Smooth muscle cell (in vitro differentiated cells): Measurements from ENCODE around the gene MVB12B. TPM values are rescaled to one million over a fixed set of nuclear protein-coding genes. Genes with fewer than 3 reads are reported as not detected.

Experiments used
- DNase-seq: peaks from one replicate; lab custom pipeline; 2025; ENCODE audit not compliant: unreplicated experiment; lab: John Stamatoyannopoulos, UW
- H2AFZ ChIP-seq: fragments of 200-600 bp; sonication (generic); 2 replicates; pipeline ENCODE4 v1.6.0; 2016; ENCODE audit warnings: antibody characterized with exemption, low read depth, mild to moderate bottlenecking
- H3F3A ChIP-seq: fragments of 200-600 bp; sonication (generic); 2 replicates; pipeline ENCODE4 v1.6.0; 2017; ENCODE audit warnings: antibody characterized with exemption, low read depth
- H3K27ac ChIP-seq: fragments of 200-600 bp; sonication (generic); 2 replicates; pipeline ENCODE4 v1.5.1; 2016; ENCODE audit warnings: low read depth, mild to moderate bottlenecking
- H3K27me3 ChIP-seq: fragments of 200-600 bp; sonication (generic); 2 replicates; pipeline ENCODE4 v1.6.1; 2016; ENCODE audit warnings: low read depth, mild to moderate bottlenecking
- H3K36me3 ChIP-seq: fragments of 200-600 bp; sonication (generic); 2 replicates; pipeline ENCODE4 v1.5.1; 2016; ENCODE audit warnings: low read depth
- H3K4me1 ChIP-seq: fragments of 200-600 bp; sonication (generic); 2 replicates; pipeline ENCODE4 v1.5.1; 2016; ENCODE audit warnings: low read depth
- H3K4me2 ChIP-seq: fragments of 200-600 bp; sonication (generic); 2 replicates; pipeline ENCODE4 v1.6.0; 2016; ENCODE audit warnings: mild to moderate bottlenecking
- H3K4me3 ChIP-seq: fragments of 200-600 bp; sonication (generic); 2 replicates; pipeline ENCODE4 v1.5.1; 2016; ENCODE audit warnings: mild to moderate bottlenecking
- H3K79me2 ChIP-seq: fragments of 200-600 bp; sonication (generic); 2 replicates; pipeline ENCODE4 v1.6.0; 2016; ENCODE audit warnings: low read depth, mild to moderate bottlenecking
- H3K9ac ChIP-seq: fragments of 200-600 bp; sonication (generic); 2 replicates; pipeline ENCODE4 v1.6.0; 2016; ENCODE audit warnings: low read depth
- H3K9me3 ChIP-seq: fragments of 200-600 bp; sonication (generic); replicated peaks from 2 replicates; pipeline ENCODE4 v1.5.1; 2016; ENCODE audit warnings: low read depth
- H4K20me1 ChIP-seq: fragments of 200-600 bp; sonication (generic); 2 replicates; pipeline ENCODE4 v1.6.0; 2016; ENCODE audit warnings: low read depth
- WGBS: methylation state at CpG from one replicate; pipeline ENCODE4 v1.1.7; 2016; ENCODE audit warnings: low lambda C conversion rate; 5-methylcytosine and 5-hydroxymethylcytosine counted together
- polyA plus RNA-seq: library from polyadenylated mRNA; unstranded; fragments of >200 nt; fragmentation: Nextera tagmentation; extraction: Ambion mirVana; gene quantifications from 2 replicates; pipeline ENCODE4 v1.2.1, GENCODE V29; 2016
- total RNA-seq: library from RNA; depleted of rRNA; stranded (reverse); fragments of >200 nt; gene quantifications from 2 replicates; pipeline ENCODE4 v1.2.3, GENCODE V29; 2014
- TF ChIP-seq, protein P1 (sequence below): fragments of 200-600 bp; sonication (generic); IDR thresholded peaks from 2 replicates; pipeline ENCODE4 v1.5.1; 2017; ENCODE audit warnings: borderline replicate concordance, mild to moderate bottlenecking, antibody characterized with exemption; ENCODE audit not compliant: insufficient read depth, poor library complexity, severe bottlenecking

The MVB12B gene
- total and polyA plus RNA-seq, 2 experiments from 2014 or later = 4.3 to 5.4 TPM

DNA sequence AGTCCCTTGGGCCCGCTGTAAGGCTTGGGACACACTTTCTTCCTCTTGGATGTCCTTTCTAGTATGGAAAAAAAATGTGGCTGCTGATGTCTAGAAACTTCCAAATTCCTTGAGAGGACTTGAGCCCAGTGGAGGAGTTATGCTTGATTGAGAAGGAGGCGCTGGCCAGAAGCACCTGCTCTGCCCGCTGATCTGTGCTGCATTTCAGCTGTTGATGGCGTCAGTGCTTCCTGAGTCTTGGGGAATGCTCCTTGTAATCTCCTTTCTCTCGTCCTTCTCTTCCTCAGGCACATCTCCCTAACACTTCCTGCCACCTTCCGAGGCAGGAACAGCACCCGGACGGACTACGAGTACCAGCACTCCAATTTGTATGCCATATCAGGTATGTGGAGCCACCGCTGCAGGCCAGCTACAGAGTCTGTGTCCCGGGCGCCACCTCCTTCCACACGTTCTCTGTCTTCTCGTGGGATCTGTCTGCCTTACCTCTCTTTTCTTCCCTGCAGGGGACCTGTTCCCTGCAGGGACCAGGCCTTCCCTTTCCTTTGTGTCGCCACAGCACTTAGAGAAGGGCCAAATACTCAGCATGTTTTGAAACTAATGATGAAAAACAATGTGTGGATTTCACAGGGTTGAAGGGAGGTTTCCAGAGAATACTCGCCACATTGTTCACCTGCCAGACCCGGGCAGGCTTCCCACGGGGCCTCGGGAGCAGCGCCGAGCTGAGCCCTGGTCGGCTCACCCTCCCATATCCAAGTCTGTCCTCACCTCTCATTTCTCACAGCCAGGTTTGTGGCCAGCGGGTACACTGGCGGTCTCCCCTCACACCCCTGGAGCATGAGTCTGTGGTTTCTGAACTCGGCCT, 95.2 kb downstream of the MVB12B start:
- no peak for DNase-seq
- Histone ChIP-seq H3K9ac (no peak overlapping the region), H3K4me1 (peaks cover 16% of the 10 kb centered on the region), H3K27ac (no peak overlapping the region), H3K4me3 (no peak overlapping the region), H3K27me3 (no peaks in the 10 kb centered on the region), H3K36me3 (no peaks in the 10 kb centered on the region), H3K9me3 (no peaks in the 10 kb centered on the region), H3K4me2 (no peak overlapping the region), H3K79me2 (no peaks in the 10 kb centered on the region), H3F3A (no peaks in the 10 kb centered on the region), H2AFZ (no peak overlapping the region), H4K20me1 (no peaks in the 10 kb centered on the region)
- TF ChIP-seq, protein P1, sequence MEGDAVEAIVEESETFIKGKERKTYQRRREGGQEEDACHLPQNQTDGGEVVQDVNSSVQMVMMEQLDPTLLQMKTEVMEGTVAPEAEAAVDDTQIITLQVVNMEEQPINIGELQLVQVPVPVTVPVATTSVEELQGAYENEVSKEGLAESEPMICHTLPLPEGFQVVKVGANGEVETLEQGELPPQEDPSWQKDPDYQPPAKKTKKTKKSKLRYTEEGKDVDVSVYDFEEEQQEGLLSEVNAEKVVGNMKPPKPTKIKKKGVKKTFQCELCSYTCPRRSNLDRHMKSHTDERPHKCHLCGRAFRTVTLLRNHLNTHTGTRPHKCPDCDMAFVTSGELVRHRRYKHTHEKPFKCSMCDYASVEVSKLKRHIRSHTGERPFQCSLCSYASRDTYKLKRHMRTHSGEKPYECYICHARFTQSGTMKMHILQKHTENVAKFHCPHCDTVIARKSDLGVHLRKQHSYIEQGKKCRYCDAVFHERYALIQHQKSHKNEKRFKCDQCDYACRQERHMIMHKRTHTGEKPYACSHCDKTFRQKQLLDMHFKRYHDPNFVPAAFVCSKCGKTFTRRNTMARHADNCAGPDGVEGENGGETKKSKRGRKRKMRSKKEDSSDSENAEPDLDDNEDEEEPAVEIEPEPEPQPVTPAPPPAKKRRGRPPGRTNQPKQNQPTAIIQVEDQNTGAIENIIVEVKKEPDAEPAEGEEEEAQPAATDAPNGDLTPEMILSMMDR = no peak
- WGBS = 82% methylated on average over 25 of the region's 25 CpGs

DNA sequence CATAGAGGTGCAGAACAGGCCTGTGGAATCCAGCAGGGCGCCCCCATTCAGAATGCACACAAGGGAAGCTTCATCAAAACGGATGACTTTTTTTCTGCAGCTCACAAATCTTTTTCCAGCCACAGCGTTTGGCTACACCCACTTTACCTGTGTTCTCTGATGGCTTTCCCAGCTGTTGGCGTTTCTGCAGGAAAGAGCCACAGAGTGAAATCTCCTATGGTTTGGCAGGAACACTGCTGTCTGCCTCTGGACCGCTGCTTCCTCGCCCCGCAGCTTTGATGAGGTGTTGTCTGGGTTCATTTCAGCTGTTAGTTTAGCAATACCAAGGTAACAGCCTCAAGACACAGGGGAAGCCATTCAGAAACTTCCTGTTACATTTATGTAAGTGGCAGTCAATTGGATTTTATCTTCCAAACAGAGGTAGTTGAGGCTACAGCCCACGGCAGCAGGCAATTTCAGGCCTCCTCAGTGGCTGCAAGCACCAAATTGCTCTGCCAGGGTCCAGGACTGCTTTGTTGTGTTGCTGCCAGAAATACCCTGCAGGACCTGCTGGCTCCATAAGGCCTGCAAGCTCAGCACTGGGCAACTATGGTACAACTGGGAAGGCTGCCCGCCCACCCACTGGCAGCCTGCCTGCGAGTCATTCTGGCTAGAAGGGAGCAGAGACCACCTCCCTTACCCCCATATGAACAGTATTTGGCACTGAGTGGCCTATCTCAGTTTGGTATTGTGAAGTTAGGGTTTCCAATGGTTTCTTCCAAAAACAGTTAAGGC, 96.7 kb downstream of the MVB12B start:
- TF ChIP-seq, protein P1 = no peak
- no peaks in the 10 kb centered on the region for H4K20me1 ChIP-seq
- no peaks in the 10 kb centered on the region for H3K36me3 ChIP-seq
- H3K9ac ChIP-seq = no peak overlapping the region
- H3K79me2 ChIP-seq = no peaks in the 10 kb centered on the region
- no peak overlapping the region for H2AFZ ChIP-seq
- no peaks in the 10 kb centered on the region for H3F3A ChIP-seq
- no peak overlapping the region for H3K4me2 ChIP-seq
- H3K4me3 ChIP-seq = no peak overlapping the region
- WGBS = 92% methylated on average over 10 of the region's 10 CpGs
- DNase-seq = no peak
- H3K27ac ChIP-seq = no peak overlapping the region
- no peaks in the 10 kb centered on the region for H3K27me3 ChIP-seq
- peaks cover 16% of the 10 kb centered on the region for H3K4me1 ChIP-seq
- H3K9me3 ChIP-seq = no peaks in the 10 kb centered on the region

DNA sequence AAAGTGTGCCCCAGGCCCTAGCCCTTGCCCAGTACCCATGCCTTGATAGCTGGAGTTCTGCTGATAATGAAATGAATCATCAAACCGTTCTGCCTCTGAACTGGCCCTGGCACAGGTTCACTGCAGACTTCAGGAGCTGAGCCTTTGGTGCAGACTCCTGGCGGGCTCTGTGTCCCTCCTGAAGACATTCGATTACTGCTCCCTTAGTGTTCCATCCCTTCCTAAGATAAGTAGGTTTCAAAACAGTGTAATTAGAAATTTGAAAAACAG, 97.2 kb downstream of the MVB12B start:
- H3K79me2 ChIP-seq = no peaks in the 10 kb centered on the region
- no peak overlapping the region for H3K9ac ChIP-seq
- no peak overlapping the region for H3K27ac ChIP-seq
- no peaks in the 10 kb centered on the region for H3K36me3 ChIP-seq
- H3K4me2 ChIP-seq = no peak overlapping the region
- no peaks in the 10 kb centered on the region for H3K27me3 ChIP-seq
- no peaks in the 10 kb centered on the region for H3K9me3 ChIP-seq
- H2AFZ ChIP-seq = no peak overlapping the region
- no peaks in the 10 kb centered on the region for H4K20me1 ChIP-seq
- peaks cover 16% of the 10 kb centered on the region for H3K4me1 ChIP-seq
- no peak overlapping the region for H3K4me3 ChIP-seq
- TF ChIP-seq, protein P1 = no peak
- 94% methylated on average over 3 of the region's 3 CpGs for WGBS
- H3F3A ChIP-seq = no peaks in the 10 kb centered on the region
- DNase-seq = no peak
